ENCODE data around the gene GPSM1. TPM values are rescaled to one million over a fixed set of nuclear protein-coding genes. Genes with fewer than 3 reads are reported as not detected.

Gene GPSM1
- total RNA-seq, 1 donor, result 2.6 TPM

GRCh38 chr9:136328011-136328621 lies 777 bp downstream of the GPSM1 start:
- Histone ChIP-seq H3K27me3 (ENCODE audit: insufficient read depth, low read length) (peaks cover 4% of the 10 kb centered on the region), H3K4me1 (ENCODE audit: insufficient read depth, low read length) (peaks cover 17% of the 10 kb centered on the region), H3K9me3 (ENCODE audit: low read depth, low read length) (no peaks in the 10 kb centered on the region), H3K4me3 (ENCODE audit: low read length) (no peak overlapping the region)

- Histone ChIP-seq H3K27me3 (ENCODE audit: insufficient read depth, low read length) (peaks cover 4% of the 10 kb centered on the region), H3K9me3 (ENCODE audit: low read depth, low read length) (no peaks in the 10 kb centered on the region), H3K4me1 (ENCODE audit: insufficient read depth, low read length) (peaks cover 17% of the 10 kb centered on the region), H3K4me3 (ENCODE audit: low read length) (no peak overlapping the region)
These were observed 1.3 kb downstream of the GPSM1 start for GRCh38 chr9:136328622-136329041.

- no peak overlapping the region for H3K4me3 ChIP-seq (ENCODE audit: low read length)
- no peaks in the 10 kb centered on the region for H3K9me3 ChIP-seq (ENCODE audit: low read depth, low read length)
- H3K4me1 ChIP-seq (ENCODE audit: insufficient read depth, low read length), result peaks cover 17% of the 10 kb centered on the region
- H3K27me3 ChIP-seq (ENCODE audit: insufficient read depth, low read length), result peaks cover 4% of the 10 kb centered on the region
These were observed 1.9 kb downstream of the GPSM1 start for GRCh38 chr9:136329211-136329627.

GRCh38 chr9:136329636-136330405 lies 2.5 kb downstream of the GPSM1 start:
- H3K4me1 ChIP-seq (ENCODE audit: insufficient read depth, low read length), result peaks cover 17% of the 10 kb centered on the region

DNA sequence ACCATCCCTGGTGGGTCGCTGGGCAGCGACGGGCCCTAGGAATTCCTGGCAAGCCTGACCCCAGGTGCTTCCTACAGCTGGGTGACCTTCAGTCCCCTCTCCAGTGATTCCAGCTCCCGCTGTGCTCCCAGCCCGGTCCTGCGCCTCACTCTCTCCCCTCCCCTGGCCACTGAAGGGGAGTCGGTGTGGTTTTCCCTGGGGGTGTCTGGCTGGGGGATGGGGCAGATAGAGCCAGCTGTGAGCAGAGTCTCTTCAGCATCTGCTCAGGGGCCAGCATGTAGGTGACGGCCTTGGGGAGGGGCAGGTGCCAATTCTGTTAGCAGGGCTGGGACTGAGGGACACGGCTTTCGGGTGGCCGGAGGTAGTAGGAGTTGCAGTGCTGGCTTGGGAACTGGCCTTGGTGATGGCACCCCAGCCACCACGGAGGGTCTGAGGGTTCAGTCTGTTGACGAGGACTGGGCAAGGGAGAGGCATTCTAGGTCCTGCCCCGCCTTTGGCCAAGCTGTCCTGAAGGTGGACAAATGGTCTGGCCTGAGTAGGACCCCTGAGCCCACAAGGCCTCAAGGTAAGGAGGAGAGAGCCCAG lies 3.2 kb downstream of the GPSM1 start:
- H3K27me3 ChIP-seq (ENCODE audit: insufficient read depth, low read length), result peaks cover 4% of the 10 kb centered on the region
- peaks cover 17% of the 10 kb centered on the region for H3K4me1 ChIP-seq (ENCODE audit: insufficient read depth, low read length)
- H3K9me3 ChIP-seq (ENCODE audit: low read depth, low read length), result no peaks in the 10 kb centered on the region
- H3K4me3 ChIP-seq (ENCODE audit: low read length), result no peak overlapping the region

More at GRCh38 chr9:136329636-136330405, 2.5 kb downstream of the GPSM1 start:
- Histone ChIP-seq H3K27me3 (ENCODE audit: insufficient read depth, low read length) (peaks cover 4% of the 10 kb centered on the region), H3K9me3 (ENCODE audit: low read depth, low read length) (no peaks in the 10 kb centered on the region), H3K4me3 (ENCODE audit: low read length) (no peak overlapping the region)

- Histone ChIP-seq H3K4me1 (ENCODE audit: insufficient read depth, low read length) (peaks cover 17% of the 10 kb centered on the region), H3K9me3 (ENCODE audit: low read depth, low read length) (no peaks in the 10 kb centered on the region), H3K4me3 (ENCODE audit: low read length) (no peak overlapping the region), H3K27me3 (ENCODE audit: insufficient read depth, low read length) (peaks cover 4% of the 10 kb centered on the region)
These were observed 3.7 kb downstream of the GPSM1 start for GRCh38 chr9:136331030-136331429.

GRCh38 chr9:136331556-136332481 lies 4.5 kb downstream of the GPSM1 start:
- Histone ChIP-seq H3K9me3 (ENCODE audit: low read depth, low read length) (no peaks in the 10 kb centered on the region), H3K27me3 (ENCODE audit: insufficient read depth, low read length) (peaks cover 1% of the 10 kb centered on the region), H3K4me1 (ENCODE audit: insufficient read depth, low read length) (peaks cover 13% of the 10 kb centered on the region), H3K4me3 (ENCODE audit: low read length) (no peak overlapping the region)

- Histone ChIP-seq H3K4me1 (ENCODE audit: insufficient read depth, low read length) (peaks cover 11% of the 10 kb centered on the region), H3K27me3 (ENCODE audit: insufficient read depth, low read length) (no peaks in the 10 kb centered on the region), H3K4me3 (ENCODE audit: low read length) (no peak overlapping the region), H3K9me3 (ENCODE audit: low read depth, low read length) (no peaks in the 10 kb centered on the region)
These were observed 5.2 kb downstream of the GPSM1 start for GRCh38 chr9:136332482-136332983.

DNA sequence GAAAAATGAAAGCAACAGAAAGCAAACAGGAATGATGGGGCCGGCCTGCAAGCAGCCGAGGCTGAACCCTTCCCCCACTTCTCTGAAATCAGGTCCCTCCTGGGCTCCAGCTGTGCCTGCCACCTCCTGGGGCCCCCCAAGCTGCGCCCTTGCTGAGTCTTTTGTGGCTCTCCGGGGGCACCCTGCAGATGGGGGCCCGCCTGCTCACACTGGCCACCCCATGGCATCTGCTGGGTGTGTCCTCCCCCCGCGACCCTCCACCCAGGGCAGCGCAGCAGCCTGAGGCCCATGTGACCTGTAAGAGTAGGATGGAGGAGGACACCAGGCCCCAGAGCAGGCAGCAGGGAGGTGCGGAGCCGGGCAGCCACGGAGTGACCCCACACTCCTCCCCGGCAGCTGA lies 5.7 kb downstream of the GPSM1 start:
- Histone ChIP-seq H3K4me1 (ENCODE audit: insufficient read depth, low read length) (peaks cover 10% of the 10 kb centered on the region), H3K9me3 (ENCODE audit: low read depth, low read length) (no peaks in the 10 kb centered on the region), H3K27me3 (ENCODE audit: insufficient read depth, low read length) (no peaks in the 10 kb centered on the region), H3K4me3 (ENCODE audit: low read length) (no peak overlapping the region)

DNA sequence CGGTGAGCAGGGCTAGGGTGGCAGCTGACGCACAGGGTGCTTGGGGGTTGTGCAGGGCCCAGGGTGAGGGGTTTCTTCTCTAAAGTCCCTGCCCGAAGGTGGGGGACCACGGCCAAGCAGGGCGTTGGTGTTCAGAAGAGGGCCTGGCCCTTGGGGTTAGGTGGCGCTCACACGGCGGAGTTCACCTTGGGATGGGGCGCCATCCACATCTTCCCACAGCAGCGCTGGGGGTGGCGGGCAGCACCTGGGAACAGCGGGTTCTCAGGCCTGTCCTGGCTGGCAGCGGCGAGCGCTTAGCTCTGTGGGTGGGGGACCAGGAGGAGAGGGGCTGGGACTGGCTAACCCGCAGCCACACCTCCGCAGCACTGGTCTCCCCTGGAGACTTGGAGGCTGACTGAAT lies 6.1 kb downstream of the GPSM1 start:
- no peaks in the 10 kb centered on the region for H3K27me3 ChIP-seq (ENCODE audit: insufficient read depth, low read length)
- H3K4me1 ChIP-seq (ENCODE audit: insufficient read depth, low read length), result peaks cover 5% of the 10 kb centered on the region
- H3K4me3 ChIP-seq (ENCODE audit: low read length), result no peak overlapping the region

DNA sequence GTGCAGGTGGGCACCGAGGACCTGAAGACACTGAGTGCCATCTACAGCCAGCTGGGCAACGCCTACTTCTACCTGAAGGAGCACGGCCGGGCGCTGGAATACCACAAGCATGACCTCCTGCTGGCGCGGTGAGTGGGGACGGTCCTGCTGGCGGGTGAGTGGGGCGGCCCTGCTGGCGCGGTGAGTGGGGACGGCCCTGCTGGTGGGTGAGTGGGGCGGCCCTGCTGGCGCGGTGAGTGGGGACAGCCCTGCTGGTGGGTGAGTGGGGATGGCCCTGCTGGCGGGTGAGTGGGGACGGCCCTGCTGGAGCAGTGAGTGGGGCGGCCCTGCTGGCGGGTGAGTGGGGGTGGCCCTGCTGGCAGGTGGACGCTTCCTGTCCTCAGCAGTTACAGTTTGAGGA lies 7.2 kb downstream of the GPSM1 start:
- no peaks in the 10 kb centered on the region for H3K9me3 ChIP-seq (ENCODE audit: low read depth, low read length)
- H3K4me1 ChIP-seq (ENCODE audit: insufficient read depth, low read length), result no peaks in the 10 kb centered on the region
- H3K27me3 ChIP-seq (ENCODE audit: insufficient read depth, low read length), result no peaks in the 10 kb centered on the region
- no peak overlapping the region for H3K4me3 ChIP-seq (ENCODE audit: low read length)

More for the DNA sequence above, 6.1 kb downstream of the GPSM1 start:
- no peaks in the 10 kb centered on the region for H3K9me3 ChIP-seq (ENCODE audit: low read depth, low read length)

DNA sequence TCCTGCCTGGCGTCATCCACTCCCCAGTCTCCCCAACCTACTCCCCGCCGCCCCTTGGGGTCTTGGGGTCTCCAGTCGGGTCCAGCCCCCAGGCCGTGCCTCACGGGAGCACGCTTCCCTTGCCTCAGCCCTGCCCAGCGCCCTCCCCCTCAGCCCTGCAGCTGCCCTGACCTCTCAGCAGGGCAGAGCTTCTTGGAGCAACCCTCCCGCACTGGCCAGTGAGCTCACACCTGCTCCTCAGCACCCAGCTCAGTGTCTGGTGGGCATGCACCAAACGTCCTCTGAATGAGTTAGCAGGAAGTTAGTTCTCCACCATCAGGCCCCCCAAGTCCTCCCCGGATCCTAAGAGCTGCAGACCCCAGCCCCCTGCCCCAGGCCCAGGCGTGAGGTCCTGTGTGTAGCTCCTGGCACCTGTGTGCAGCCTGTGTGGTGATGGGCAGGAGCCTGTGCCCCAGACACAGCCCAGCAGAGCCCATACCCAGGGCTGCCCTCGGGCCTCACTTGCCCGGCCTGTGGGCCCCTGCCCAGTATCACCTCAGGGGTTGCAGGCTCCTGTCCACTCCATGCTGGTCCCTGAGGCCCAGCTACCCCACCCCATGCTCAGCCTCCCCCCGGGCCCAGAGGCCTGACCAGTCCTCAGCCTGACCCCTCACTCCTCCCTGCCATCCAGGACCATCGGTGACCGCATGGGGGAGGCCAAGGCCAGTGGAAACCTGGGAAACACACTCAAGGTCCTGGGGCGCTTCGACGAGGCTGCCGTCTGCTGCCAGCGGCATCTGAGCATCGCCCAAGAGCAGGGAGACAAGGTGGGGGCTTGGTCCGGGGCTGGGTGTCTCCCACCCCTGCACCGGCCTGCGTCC lies 8.2 kb downstream of the GPSM1 start:
- Histone ChIP-seq H3K4me3 (ENCODE audit: low read length) (no peak overlapping the region), H3K9me3 (ENCODE audit: low read depth, low read length) (no peaks in the 10 kb centered on the region), H3K27me3 (ENCODE audit: insufficient read depth, low read length) (no peaks in the 10 kb centered on the region)

DNA sequence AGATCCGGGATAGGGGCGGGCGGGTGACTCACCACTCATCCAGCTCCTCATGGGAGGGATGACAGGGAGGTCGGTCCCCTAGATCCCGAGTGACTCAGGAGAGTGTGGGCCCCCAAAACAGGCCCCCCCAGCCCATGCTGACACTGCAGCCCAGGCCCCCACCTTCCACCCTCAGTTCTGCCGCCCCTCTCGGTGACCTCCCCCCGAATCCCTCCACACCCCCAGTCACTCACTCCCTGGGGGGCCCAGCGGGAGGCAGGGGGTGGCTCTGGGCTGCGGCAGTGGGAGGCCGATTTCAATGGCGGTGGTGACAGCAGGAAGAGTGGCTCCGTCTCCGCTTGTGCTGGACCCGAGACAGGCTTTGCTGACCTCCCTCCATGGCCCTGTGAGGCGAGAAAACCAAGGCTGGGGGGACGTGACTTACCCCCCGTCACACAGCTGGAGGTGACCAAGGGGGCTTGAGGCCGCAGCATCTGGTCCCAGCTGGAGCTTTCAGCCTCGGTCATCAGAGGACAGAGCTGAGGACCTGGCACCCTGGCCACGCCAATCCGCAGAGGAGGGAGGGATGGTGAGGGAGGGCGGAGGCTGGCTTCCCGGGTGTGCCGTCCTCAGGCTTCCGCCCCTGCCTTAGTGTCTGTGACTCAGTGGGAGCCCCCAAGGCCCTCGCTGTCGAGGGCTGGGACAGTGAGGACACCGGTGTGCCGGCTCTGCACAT lies 9.0 kb downstream of the GPSM1 start:
- H3K27me3 ChIP-seq (ENCODE audit: insufficient read depth, low read length), result no peaks in the 10 kb centered on the region
- H3K4me1 ChIP-seq (ENCODE audit: insufficient read depth, low read length), result no peaks in the 10 kb centered on the region
- no peaks in the 10 kb centered on the region for H3K9me3 ChIP-seq (ENCODE audit: low read depth, low read length)
- H3K4me3 ChIP-seq (ENCODE audit: low read length), result no peak overlapping the region

More for the DNA sequence above, 8.2 kb downstream of the GPSM1 start:
- H3K4me1 ChIP-seq (ENCODE audit: insufficient read depth, low read length), result no peaks in the 10 kb centered on the region
